ENCODE data around the gene BAIAP2. TPM values are rescaled to one million over a fixed set of nuclear protein-coding genes. Genes with fewer than 3 reads are reported as not detected.

BAIAP2 gene
- total and polyA plus RNA-seq, 2 of the 13 experiments (the other 11 are each of a cell fraction or from before 2014, with no cell fraction given) = 22.5 to 24.0 TPM

DNA sequence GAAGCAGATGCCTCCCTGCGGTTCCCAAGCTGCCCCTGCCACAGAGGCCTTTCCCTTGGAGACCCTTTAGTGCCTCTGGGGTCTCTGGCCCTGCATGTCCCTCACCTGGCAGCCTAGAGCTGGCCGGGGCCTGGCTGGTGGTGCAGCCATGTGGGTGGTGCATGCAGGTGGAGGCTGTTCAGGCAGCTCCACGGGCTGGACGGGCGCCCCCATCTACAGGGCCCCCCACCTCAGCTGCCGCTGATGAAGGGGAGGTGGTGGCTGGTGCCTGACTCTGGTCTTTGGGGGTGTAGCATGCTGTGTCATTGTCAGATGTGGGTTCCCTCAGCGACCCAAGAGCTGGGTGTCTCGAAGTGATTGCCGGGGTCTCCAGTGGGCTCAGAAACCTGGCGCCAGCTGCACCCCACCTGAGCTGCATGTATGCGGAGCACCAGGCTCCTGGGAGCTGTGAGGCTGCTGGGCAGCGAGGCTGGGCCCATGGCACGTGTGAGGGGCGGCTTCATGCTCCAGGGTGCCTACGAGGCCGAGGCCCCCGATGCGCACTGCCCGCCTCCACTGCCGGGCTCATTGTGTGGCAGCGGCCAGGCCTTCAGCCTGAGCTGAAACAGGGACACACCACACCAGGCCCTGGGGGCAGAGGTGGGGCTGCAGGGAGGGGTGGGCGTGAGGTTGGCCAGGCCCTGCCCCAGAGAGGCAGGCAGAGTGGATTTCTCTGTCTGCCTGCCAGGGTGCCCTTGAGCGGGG is 57.0 kb downstream of the BAIAP2 start:
- no peaks in the 10 kb centered on the region for H3K27me3 ChIP-seq (ENCODE audit: control insufficient read depth in 1 of 2, insufficient read depth in 2 of 2, low read length in 2 of 2)
- no peak overlapping the region for H2AFZ ChIP-seq (ENCODE audit: low read length)
- no peaks in the 10 kb centered on the region for H4K20me1 ChIP-seq (ENCODE audit: insufficient read depth, low read length)
- no peak overlapping the region for H3K27ac ChIP-seq (ENCODE audit: extremely low read length, insufficient read depth, low read length)
- H3K4me1 ChIP-seq (ENCODE audit: insufficient read depth, low read length) = peaks cover 34% of the 10 kb centered on the region
- BruUV-seq (replicated peaks) = no TSS peak
- ChIA-PET CTCF (ENCODE audit: low intra/inter-chr PET ratio, low total read pairs) (no interaction called here), POLR2A (interaction anchor here (1.6 kb wide), 1 partner anchor 9 kb away, joined by 6 read pairs; no protein-coding TSS in a partner anchor)
- no peak overlapping the region for H3K4me3 ChIP-seq (replicated peaks in 1 of 3; ENCODE audit: insufficient read depth in 1 of 3, low read depth in 2 of 3, low read length in 3 of 3)
- WGBS (ENCODE audit: low lambda C conversion rate) = 96% methylated on average over 20 of the region's 23 CpGs
- FAIRE-seq (no peak), DNase-seq (ENCODE audit: low spot score) (no peak), ATAC-seq (no peak)
- in situ Hi-C loops (cut with HindIII; ENCODE audit: extremely low pct_ligation_motif_present, low pct_unique_long_range_greater_than_20kb) (no loop called here), intact Hi-C loops (cut with micrococcal nuclease; ENCODE audit: unreplicated experiment) (no loop called here)
- no peaks in the 10 kb centered on the region for H3K79me2 ChIP-seq (ENCODE audit: insufficient read depth, low read length)
- no peaks in the 10 kb centered on the region for H3K9me3 ChIP-seq (ENCODE audit: low read length)
- H3K4me2 ChIP-seq (ENCODE audit: low read depth, low read length) = no peak overlapping the region
- no peak overlapping the region for H3K9ac ChIP-seq (ENCODE audit: insufficient read depth, low read depth, low read length)
- H3K36me3 ChIP-seq (replicated peaks in 1 of 2; ENCODE audit: control insufficient read depth in 1 of 2, insufficient read depth in 2 of 2, low read length in 2 of 2) = peaks cover 11 to 23% of the 10 kb centered on the region in 2 experiments; a peak in 4 of 5 replicates
- TF ChIP-seq NFE2L1 (CRISPR knock-in tag; IDR thresholded peaks at IDR 0.05; ENCODE audit: borderline replicate concordance) (no peak), AKAP8 (CRISPR knock-in tag; IDR thresholded peaks at IDR 0.05) (0 out of 2 replicates have a peak, but pooled peaks have one; percentile 59), KDM5B (CRISPR knock-in tag; IDR thresholded peaks at IDR 0.05; ENCODE audit: borderline replicate concordance) (no peak), AGO2 (optimal IDR thresholded peaks at IDR 0.05; ENCODE audit: low read depth, low read length) (peak; percentile 52), JDP2 (CRISPR knock-in tag; IDR thresholded peaks at IDR 0.05; ENCODE audit: borderline replicate concordance) (no peak), KAT7 (CRISPR knock-in tag; IDR thresholded peaks at IDR 0.05; ENCODE audit: borderline replicate concordance) (no peak), RXRB (CRISPR knock-in tag; IDR thresholded peaks at IDR 0.05; ENCODE audit: borderline replicate concordance) (no peak), SAFB2 (CRISPR knock-in tag; IDR thresholded peaks at IDR 0.05; ENCODE audit: borderline replicate concordance, low read depth) (no peak), SNRNP70 (IDR thresholded peaks at IDR 0.05; ENCODE audit: low read depth, low read length) (no peak), ZNF350 (CRISPR knock-in tag; IDR thresholded peaks at IDR 0.05; ENCODE audit: borderline replicate concordance, low read depth) (no peak), ZFAT (CRISPR knock-in tag; conservative IDR thresholded peaks at IDR 0.05) (no peak)
- TF ChIP-seq, protein P1, sequence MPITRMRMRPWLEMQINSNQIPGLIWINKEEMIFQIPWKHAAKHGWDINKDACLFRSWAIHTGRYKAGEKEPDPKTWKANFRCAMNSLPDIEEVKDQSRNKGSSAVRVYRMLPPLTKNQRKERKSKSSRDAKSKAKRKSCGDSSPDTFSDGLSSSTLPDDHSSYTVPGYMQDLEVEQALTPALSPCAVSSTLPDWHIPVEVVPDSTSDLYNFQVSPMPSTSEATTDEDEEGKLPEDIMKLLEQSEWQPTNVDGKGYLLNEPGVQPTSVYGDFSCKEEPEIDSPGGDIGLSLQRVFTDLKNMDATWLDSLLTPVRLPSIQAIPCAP (CRISPR knock-in tag; IDR thresholded peaks at IDR 0.05; ENCODE audit: low read depth) = no peak
